Neutrophil (primary cell): ENCODE measurements around the gene DIP2A.

Experiments
- H3K27ac ChIP-seq: fragments of 200-600 bp; sonication (generic); 2 replicates; pipeline ENCODE4 v1.5.1; 2016; ENCODE audit warnings: mild to moderate bottlenecking, moderate library complexity
- H3K27me3 ChIP-seq: fragments of 200-600 bp; sonication (generic); 2 replicates; pipeline ENCODE4 v1.6.0; 2016; ENCODE audit warnings: mild to moderate bottlenecking
- H3K36me3 ChIP-seq: fragments of 200-600 bp; sonication (generic); 2 replicates; pipeline ENCODE4 v1.5.1; 2017
- H3K4me1 ChIP-seq, 2 experiments: fragments of 200-600 bp in 1 of 2; sonication (generic) in 1 of 2; 1 replicate in 1 of 2; 2 replicates in 1 of 2; pipeline versions ENCODE4 v1.5.1 to v1.6.1; 2013 to 2016; ENCODE audit warnings: low read depth in 1 of 2, low read length in 1 of 2, mild to moderate bottlenecking in 1 of 2, moderate library complexity in 1 of 2; ENCODE audit not compliant: control insufficient read depth in 1 of 2, insufficient read depth in 1 of 2
- H3K4me3 ChIP-seq, 2 experiments: fragments of 200-600 bp in 1 of 2; sonication (generic) in 1 of 2; 1 replicate in 1 of 2; 2 replicates in 1 of 2; pipeline ENCODE4 v1.5.1; 2013 to 2016; ENCODE audit warnings: low read depth in 1 of 2, low read length in 1 of 2, mild to moderate bottlenecking in 1 of 2, moderate library complexity in 1 of 2
- H3K9me3 ChIP-seq: fragments of 200-600 bp; sonication (generic); 2 replicates; pipeline ENCODE4 v1.5.1; 2016
- TF ChIP-seq, protein P1 (sequence below): fragments of 200-600 bp; sonication (generic); IDR thresholded peaks from 2 replicates; pipeline ENCODE4 v1.5.1; 2016; ENCODE audit warnings: antibody characterized with exemption

The DIP2A gene

GRCh38 chr21:46412521-46413364 is 45.9 kb upstream of the DIP2A start:
- Histone ChIP-seq H3K9me3 (no peaks in the 10 kb centered on the region), H3K36me3 (peaks cover 54% of the 10 kb centered on the region), H3K4me3 (no peak overlapping the region), H3K4me1 (no peaks in the 10 kb centered on the region), H3K27me3 (no peaks in the 10 kb centered on the region), H3K27ac (no peak overlapping the region)
- TF ChIP-seq, protein P1, sequence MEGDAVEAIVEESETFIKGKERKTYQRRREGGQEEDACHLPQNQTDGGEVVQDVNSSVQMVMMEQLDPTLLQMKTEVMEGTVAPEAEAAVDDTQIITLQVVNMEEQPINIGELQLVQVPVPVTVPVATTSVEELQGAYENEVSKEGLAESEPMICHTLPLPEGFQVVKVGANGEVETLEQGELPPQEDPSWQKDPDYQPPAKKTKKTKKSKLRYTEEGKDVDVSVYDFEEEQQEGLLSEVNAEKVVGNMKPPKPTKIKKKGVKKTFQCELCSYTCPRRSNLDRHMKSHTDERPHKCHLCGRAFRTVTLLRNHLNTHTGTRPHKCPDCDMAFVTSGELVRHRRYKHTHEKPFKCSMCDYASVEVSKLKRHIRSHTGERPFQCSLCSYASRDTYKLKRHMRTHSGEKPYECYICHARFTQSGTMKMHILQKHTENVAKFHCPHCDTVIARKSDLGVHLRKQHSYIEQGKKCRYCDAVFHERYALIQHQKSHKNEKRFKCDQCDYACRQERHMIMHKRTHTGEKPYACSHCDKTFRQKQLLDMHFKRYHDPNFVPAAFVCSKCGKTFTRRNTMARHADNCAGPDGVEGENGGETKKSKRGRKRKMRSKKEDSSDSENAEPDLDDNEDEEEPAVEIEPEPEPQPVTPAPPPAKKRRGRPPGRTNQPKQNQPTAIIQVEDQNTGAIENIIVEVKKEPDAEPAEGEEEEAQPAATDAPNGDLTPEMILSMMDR, result no peak

GRCh38 chr21:46413365-46413696 is 45.4 kb upstream of the DIP2A start:
- Histone ChIP-seq H3K4me1 (no peaks in the 10 kb centered on the region), H3K36me3 (peaks cover 60% of the 10 kb centered on the region), H3K9me3 (no peaks in the 10 kb centered on the region), H3K27ac (no peak overlapping the region), H3K4me3 (no peak overlapping the region), H3K27me3 (no peaks in the 10 kb centered on the region)
- TF ChIP-seq, protein P1, result no peak

- Histone ChIP-seq H3K4me1 (no peaks in the 10 kb centered on the region), H3K4me3 (no peak overlapping the region), H3K36me3 (peaks cover 68% of the 10 kb centered on the region), H3K9me3 (no peaks in the 10 kb centered on the region), H3K27me3 (no peaks in the 10 kb centered on the region), H3K27ac (no peak overlapping the region)
- TF ChIP-seq, protein P1, result no peak
These were observed 43.8 kb upstream of the DIP2A start for GRCh38 chr21:46414965-46415275.

- H3K4me3 ChIP-seq, result no peak overlapping the region
- no peaks in the 10 kb centered on the region for H3K4me1 ChIP-seq
- no peak overlapping the region for H3K27ac ChIP-seq
- TF ChIP-seq, protein P1, result no peak
- H3K36me3 ChIP-seq, result peaks cover 65% of the 10 kb centered on the region
- no peaks in the 10 kb centered on the region for H3K9me3 ChIP-seq
- no peaks in the 10 kb centered on the region for H3K27me3 ChIP-seq
These were observed 42.1 kb upstream of the DIP2A start for GRCh38 chr21:46416551-46416950.

GRCh38 chr21:46418265-46418946 is 40.3 kb upstream of the DIP2A start:
- peaks cover 59% of the 10 kb centered on the region for H3K36me3 ChIP-seq
- H3K4me3 ChIP-seq, result no peak overlapping the region
- H3K27me3 ChIP-seq, result no peaks in the 10 kb centered on the region
- H3K4me1 ChIP-seq, result no peaks in the 10 kb centered on the region
- no peaks in the 10 kb centered on the region for H3K9me3 ChIP-seq
- TF ChIP-seq, protein P1, result no peak
- H3K27ac ChIP-seq, result no peak overlapping the region
